ENCODE measurements around the gene DCDC2.

Gene DCDC2

GRCh38 chr6:24394061-24394779, 36.4 kb upstream of the DCDC2 start:
- H3K36me3 ChIP-seq (ENCODE audit: control insufficient read depth, insufficient read depth, low read length): no peaks in the 10 kb centered on the region
- peak overlapping the region; percentile 68 for H3K27ac ChIP-seq
- no peak overlapping the region for H3K4me3 ChIP-seq (ENCODE audit: low read depth, low read length)
- peak overlapping the region; percentile 75 for H2AFZ ChIP-seq
- no peak overlapping the region for H3K9ac ChIP-seq
- peaks cover 9% of the 10 kb centered on the region for H3K4me1 ChIP-seq
- TF ChIP-seq CTCF (IDR thresholded peaks at IDR 0.05): no peak
- no peaks in the 10 kb centered on the region for H3K27me3 ChIP-seq (ENCODE audit: control insufficient read depth, insufficient read depth, low read length)
- no peaks in the 10 kb centered on the region for H3K79me2 ChIP-seq
- no peaks in the 10 kb centered on the region for H3K9me3 ChIP-seq (ENCODE audit: control insufficient read depth, low read length)
- no peak overlapping the region for H3K4me2 ChIP-seq (ENCODE audit: low read length)

GRCh38 chr6:24391756-24392405, 34.0 kb upstream of the DCDC2 start:
- no peak overlapping the region for H3K4me2 ChIP-seq (ENCODE audit: low read length)
- H3K9ac ChIP-seq: no peak overlapping the region
- no peak for TF ChIP-seq CTCF (IDR thresholded peaks at IDR 0.05)
- no peaks in the 10 kb centered on the region for H3K27me3 ChIP-seq (ENCODE audit: control insufficient read depth, insufficient read depth, low read length)
- no peak overlapping the region for H3K27ac ChIP-seq
- no peaks in the 10 kb centered on the region for H3K36me3 ChIP-seq (ENCODE audit: control insufficient read depth, insufficient read depth, low read length)
- H3K79me2 ChIP-seq: no peaks in the 10 kb centered on the region
- no peaks in the 10 kb centered on the region for H3K9me3 ChIP-seq (ENCODE audit: control insufficient read depth, low read length)
- no peak overlapping the region for H2AFZ ChIP-seq
- no peak overlapping the region for H3K4me3 ChIP-seq (ENCODE audit: low read depth, low read length)
- peaks cover 9% of the 10 kb centered on the region for H3K4me1 ChIP-seq

GRCh38 chr6:24391208-24391607, 33.3 kb upstream of the DCDC2 start:
- Histone ChIP-seq H3K9ac (no peak overlapping the region), H3K36me3 (ENCODE audit: control insufficient read depth, insufficient read depth, low read length) (no peaks in the 10 kb centered on the region), H3K27me3 (ENCODE audit: control insufficient read depth, insufficient read depth, low read length) (no peaks in the 10 kb centered on the region), H3K4me3 (ENCODE audit: low read depth, low read length) (no peak overlapping the region), H3K27ac (no peak overlapping the region), H3K9me3 (ENCODE audit: control insufficient read depth, low read length) (no peaks in the 10 kb centered on the region), H2AFZ (no peak overlapping the region), H3K4me2 (ENCODE audit: low read length) (no peak overlapping the region), H3K4me1 (peaks cover 9% of the 10 kb centered on the region), H3K79me2 (no peaks in the 10 kb centered on the region)
- TF ChIP-seq CTCF (IDR thresholded peaks at IDR 0.05): no peak

GRCh38 chr6:24387818-24388217, 30.0 kb upstream of the DCDC2 start:
- Histone ChIP-seq H3K27ac (no peak overlapping the region), H3K9ac (no peak overlapping the region), H3K4me1 (no peaks in the 10 kb centered on the region), H2AFZ (no peak overlapping the region), H3K27me3 (ENCODE audit: control insufficient read depth, insufficient read depth, low read length) (no peaks in the 10 kb centered on the region), H3K4me3 (ENCODE audit: low read depth, low read length) (no peak overlapping the region), H3K9me3 (ENCODE audit: control insufficient read depth, low read length) (no peaks in the 10 kb centered on the region), H3K4me2 (ENCODE audit: low read length) (no peak overlapping the region), H3K79me2 (no peaks in the 10 kb centered on the region), H3K36me3 (ENCODE audit: control insufficient read depth, insufficient read depth, low read length) (no peaks in the 10 kb centered on the region)
- TF ChIP-seq CTCF (IDR thresholded peaks at IDR 0.05): no peak

Data from parathyroid adenoma (tissue), 2 donors.